Liver (tissue), 9 donors: Measurements from ENCODE around the gene HSPBAP1. TPM values are rescaled to one million over a fixed set of nuclear protein-coding genes. Genes with fewer than 3 reads are reported as not detected.
"Not testable (repeated sequence)": the region's sequence is repeated elsewhere in the genome, so short reads cannot be mapped to it uniquely, and the experiment has no call there.

Source experiments
- DNase-seq: peaks from one replicate; pipeline ENCODE4 v3.0.0-alpha.2; 2017; ENCODE audit warnings: low spot score
- H3K27ac ChIP-seq, 2 donors: one replicate each; pipeline ENCODE4 v1.7.0; 2013; ENCODE audit warnings: inconsistent platforms in 2 of 2, low read length in 2 of 2, control low read depth in 1 of 2, low read depth in 1 of 2, mild to moderate bottlenecking in 1 of 2
- H3K27me3 ChIP-seq, 4 donors: one replicate each; pipeline versions ENCODE4 v1.6.1 to v1.7.0; 2013; ENCODE audit warnings: low read length in 3 of 4, inconsistent platforms in 1 of 4, mild to moderate bottlenecking in 1 of 4, moderate library complexity in 1 of 4; ENCODE audit not compliant: control insufficient read depth in 4 of 4, insufficient read depth in 4 of 4
- H3K36me3 ChIP-seq, 4 donors: one replicate each; pipeline versions ENCODE4 v1.6.1 to v1.7.0; 2013; ENCODE audit warnings: low read length in 3 of 4, mild to moderate bottlenecking in 3 of 4, low read depth in 1 of 4, moderate library complexity in 1 of 4; ENCODE audit not compliant: control insufficient read depth in 4 of 4, insufficient read depth in 3 of 4
- H3K4me1 ChIP-seq, 4 donors: one replicate each; pipeline versions ENCODE4 v1.6.1 to v1.7.0; 2013; ENCODE audit warnings: low read length in 3 of 4, mild to moderate bottlenecking in 3 of 4, moderate library complexity in 1 of 4; ENCODE audit not compliant: control insufficient read depth in 4 of 4, insufficient read depth in 4 of 4
- H3K4me3 ChIP-seq, 3 donors: one replicate each; pipeline versions ENCODE4 v1.6.1 to v1.7.0; 2013; ENCODE audit warnings: low read length in 3 of 3, control low read depth in 1 of 3, low read depth in 1 of 3, mild to moderate bottlenecking in 1 of 3
- H3K9ac ChIP-seq, 2 donors: one replicate each; pipeline ENCODE4 v1.7.0; 2013; ENCODE audit warnings: low read length in 2 of 2, mild to moderate bottlenecking in 2 of 2, moderate library complexity in 2 of 2, control low read depth in 1 of 2, low read depth in 1 of 2
- H3K9me3 ChIP-seq, 4 donors: one replicate each; pipeline versions ENCODE4 v1.6.1 to v1.7.0; 2013; ENCODE audit warnings: low read length in 3 of 4; ENCODE audit not compliant: control insufficient read depth in 4 of 4
- FOXA1 ChIP-seq: IDR thresholded peaks from 2 replicates; pipeline ENCODE4 v1.6.1; 2016; ENCODE audit warnings: antibody characterized with exemption
- FOXA2 ChIP-seq: IDR thresholded peaks from 2 replicates; pipeline ENCODE4 v1.6.1; 2016; ENCODE audit warnings: antibody characterized with exemption
- GABPA ChIP-seq, 2 donors: IDR thresholded peaks in 1 of 2; conservative IDR thresholded peaks in 1 of 2; 2 replicates each; pipeline ENCODE4 v1.6.1; 2016; ENCODE audit warnings: antibody characterized with exemption in 2 of 2, mild to moderate bottlenecking in 1 of 2, moderate library complexity in 1 of 2
- HNF4A ChIP-seq, 2 donors: conservative IDR thresholded peaks; 2 replicates each; pipeline ENCODE4 v1.6.1; 2016; ENCODE audit warnings: antibody characterized with exemption in 2 of 2, mild to moderate bottlenecking in 2 of 2
- NR2F2 ChIP-seq: IDR thresholded peaks from 2 replicates; pipeline ENCODE4 v1.6.1; 2016; ENCODE audit warnings: antibody characterized with exemption
- RAD21 ChIP-seq, 2 donors: IDR thresholded peaks; 2 replicates each; pipeline ENCODE4 v1.6.1; 2016; ENCODE audit warnings: antibody characterized with exemption in 2 of 2, mild to moderate bottlenecking in 2 of 2
- RXRA ChIP-seq, 2 donors: IDR thresholded peaks; 2 replicates each; pipeline ENCODE4 v1.6.1; 2017 to 2018; ENCODE audit warnings: antibody characterized with exemption in 2 of 2, mild to moderate bottlenecking in 1 of 2
- SP1 ChIP-seq: IDR thresholded peaks from 2 replicates; pipeline ENCODE4 v1.6.1; 2018; ENCODE audit warnings: antibody characterized with exemption, mild to moderate bottlenecking
- TAF1 ChIP-seq: conservative IDR thresholded peaks from 2 replicates; pipeline ENCODE4 v1.6.1; 2016; ENCODE audit warnings: antibody characterized with exemption, mild to moderate bottlenecking
- WGBS: extraction: QIAGEN DNeasy Blood & Tissue Kit; methylation state at CpG from one replicate; pipeline ENCODE4 v1.1.7; 2013; 5-methylcytosine and 5-hydroxymethylcytosine counted together
- polyA plus RNA-seq, 2 donors: library from polyadenylated mRNA; stranded (reverse) in 1 of 2; unstranded in 1 of 2; fragments of 200-250 nt in 1 of 2; fragments of >200 nt in 1 of 2; fragmentation: Nextera tagmentation in 1 of 2; extraction: Ambion mirVana in 1 of 2; gene quantifications; one replicate each; pipeline versions ENCODE4 v1.2.1 to v1.2.3, GENCODE V29; 2013 to 2015
- total RNA-seq, 2 donors: library from RNA; depleted of rRNA; stranded (reverse); fragments of >200 nt; gene quantifications; one replicate each; pipeline ENCODE4 v1.2.3, GENCODE V29; 2014
- TF ChIP-seq, protein P1 (sequence below): IDR thresholded peaks from 2 replicates; pipeline ENCODE4 v1.6.1; 2016; ENCODE audit warnings: antibody characterized with exemption
- TF ChIP-seq, protein P2 (sequence below): fragments of 150-350 bp; IDR thresholded peaks from 2 replicates; pipeline ENCODE4 v1.5.1; 2017; ENCODE audit warnings: improper control_type of control experiment, low read depth, low read length; ENCODE audit not compliant: missing input control
- TF ChIP-seq, protein P3 (sequence below): IDR thresholded peaks from 2 replicates; pipeline ENCODE4 v1.6.1; 2016; ENCODE audit warnings: antibody characterized with exemption
- TF ChIP-seq, protein P4 (sequence below): IDR thresholded peaks from 2 replicates; pipeline ENCODE4 v1.6.1; 2016; ENCODE audit warnings: antibody characterized with exemption
- TF ChIP-seq, protein P5 (sequence below): IDR thresholded peaks from 2 replicates; pipeline ENCODE4 v1.6.1; 2016; ENCODE audit warnings: antibody characterized with exemption, mild to moderate bottlenecking
- donor health status: healthy.
- donor health status: healthy.
- donor health status: healthy.
- donor health status: healthy.
- donor health status: healthy.

Gene HSPBAP1
- total and polyA plus RNA-seq, 4 donors: 2.2 to 5.3 (median 3.9) TPM

DNA sequence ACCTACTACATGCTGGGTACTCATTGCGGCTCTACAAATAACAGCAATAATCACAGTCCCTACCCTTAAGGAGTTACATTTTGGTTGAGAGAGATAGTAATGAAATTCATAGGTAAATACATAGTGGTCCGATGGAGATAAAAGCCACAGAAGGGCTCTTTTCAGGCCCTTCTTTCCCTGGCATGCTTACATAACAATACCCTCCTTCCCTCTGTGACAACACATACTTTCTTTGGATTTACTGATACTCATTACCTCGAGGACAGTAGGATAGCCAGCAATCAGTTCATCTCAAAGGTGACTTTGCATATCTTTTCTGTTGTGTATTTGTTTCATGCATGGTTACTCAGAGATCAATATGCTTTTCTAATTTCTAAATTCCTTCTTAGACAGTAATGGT is 54.5 kb downstream of the HSPBAP1 start:
- no peak for DNase-seq
- Histone ChIP-seq H3K27ac (no peak overlapping the region), H3K9me3 (no peaks in the 10 kb centered on the region), H3K36me3 (peaks cover 0 to 11% (median 5%) of the 10 kb centered on the region in 4 donors), H3K9ac (no peak overlapping the region), H3K4me3 (no peak overlapping the region), H3K4me1 (no peaks in the 10 kb centered on the region), H3K27me3 (no peaks in the 10 kb centered on the region)
- WGBS: 89% methylated on average over 3 of the region's 3 CpGs
- TF ChIP-seq RAD21 (IDR thresholded peaks at IDR 0.05): no peak
- TF ChIP-seq RXRA (IDR thresholded peaks at IDR 0.05): no peak
- no peak for TF ChIP-seq FOXA2
- TF ChIP-seq, protein P1, sequence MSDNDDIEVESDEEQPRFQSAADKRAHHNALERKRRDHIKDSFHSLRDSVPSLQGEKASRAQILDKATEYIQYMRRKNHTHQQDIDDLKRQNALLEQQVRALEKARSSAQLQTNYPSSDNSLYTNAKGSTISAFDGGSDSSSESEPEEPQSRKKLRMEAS: no peak
- no peak for TF ChIP-seq GABPA (IDR thresholded peaks at IDR 0.05 in 1 of 2, conservative IDR thresholded peaks at IDR 0.05 in 1 of 2)
- TF ChIP-seq HNF4A (conservative IDR thresholded peaks at IDR 0.05): no peak
- TF ChIP-seq NR2F2: no peak
- TF ChIP-seq TAF1: no peak

DNA sequence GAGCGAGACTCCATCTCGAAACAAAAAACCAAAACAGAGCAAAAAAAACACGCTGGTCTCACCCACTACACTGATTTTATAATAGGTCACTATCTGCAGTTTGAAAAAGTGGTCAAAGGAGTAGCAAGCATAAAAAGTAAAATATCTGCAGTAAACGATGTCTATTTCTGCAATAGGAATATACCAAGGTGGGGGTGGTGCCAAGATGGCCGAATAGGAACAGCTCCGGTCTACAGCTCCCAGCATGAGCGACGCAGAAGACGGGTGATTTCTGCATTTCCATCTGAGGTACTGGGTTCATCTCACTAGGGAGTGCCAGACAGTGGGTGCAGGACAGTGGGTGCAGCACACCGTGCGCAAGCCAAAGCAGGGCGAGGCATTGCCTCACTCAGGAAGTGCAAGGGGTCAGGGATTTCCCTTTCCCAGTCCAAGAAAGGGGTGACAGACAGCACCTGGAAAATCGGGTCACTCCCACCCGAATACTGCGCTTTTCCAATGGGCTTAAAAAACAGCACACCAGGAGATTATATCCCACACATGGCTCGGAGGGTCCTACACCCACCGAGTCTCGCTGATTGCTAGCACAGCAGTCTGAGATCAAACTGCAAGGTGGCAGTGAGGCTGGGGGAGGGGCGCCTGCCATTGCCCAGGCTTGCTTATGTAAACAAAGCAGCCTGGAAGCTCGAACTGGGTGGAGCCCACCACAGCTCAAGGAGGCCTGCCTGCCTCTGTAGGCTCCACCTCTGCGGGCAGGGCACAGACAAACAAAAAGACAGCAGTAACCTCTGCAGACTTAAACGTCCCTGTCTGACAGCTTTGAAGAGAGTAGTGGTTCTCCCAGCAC is 60.7 kb downstream of the HSPBAP1 start:
- not testable (repeated sequence) for H3K4me1 ChIP-seq, H3K4me3 ChIP-seq, H3K9ac ChIP-seq, H3K27me3 ChIP-seq, H3K27ac ChIP-seq, DNase-seq, H3K9me3 ChIP-seq
- peaks cover 0 to 13% (median 6%) of the 10 kb centered on the region in 4 donors for H3K36me3 ChIP-seq
- WGBS: 92% methylated on average over 22 of the region's 22 CpGs

DNA sequence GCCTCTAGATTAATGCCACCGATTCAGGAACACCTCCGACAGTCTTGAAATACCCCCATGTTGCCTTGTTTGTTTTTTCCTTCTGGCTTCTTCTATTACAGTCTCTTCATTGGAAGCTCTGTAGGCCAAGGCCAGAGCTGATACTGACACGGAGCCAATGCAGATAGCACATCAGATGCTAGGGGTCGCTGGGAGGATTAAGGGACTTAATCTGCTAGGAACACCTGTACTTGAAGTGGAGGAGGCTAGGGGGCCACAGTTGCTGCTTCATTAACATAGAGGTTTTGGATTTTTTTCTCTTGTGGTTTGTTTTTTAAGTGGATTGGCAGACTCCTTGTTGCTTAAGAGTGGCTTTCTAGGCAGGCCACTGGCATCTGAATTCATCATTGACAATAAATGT is 63.4 kb downstream of the HSPBAP1 start:
- WGBS: 86% methylated on average over 4 of the region's 4 CpGs
- Histone ChIP-seq H3K9me3 (no peaks in the 10 kb centered on the region), H3K27ac (no peak overlapping the region), H3K9ac (no peak overlapping the region), H3K27me3 (no peaks in the 10 kb centered on the region), H3K4me1 (no peaks in the 10 kb centered on the region), H3K36me3 (peaks cover 0 to 16% (median 8%) of the 10 kb centered on the region in 4 donors), H3K4me3 (no peak overlapping the region)
- TF ChIP-seq, protein P2, sequence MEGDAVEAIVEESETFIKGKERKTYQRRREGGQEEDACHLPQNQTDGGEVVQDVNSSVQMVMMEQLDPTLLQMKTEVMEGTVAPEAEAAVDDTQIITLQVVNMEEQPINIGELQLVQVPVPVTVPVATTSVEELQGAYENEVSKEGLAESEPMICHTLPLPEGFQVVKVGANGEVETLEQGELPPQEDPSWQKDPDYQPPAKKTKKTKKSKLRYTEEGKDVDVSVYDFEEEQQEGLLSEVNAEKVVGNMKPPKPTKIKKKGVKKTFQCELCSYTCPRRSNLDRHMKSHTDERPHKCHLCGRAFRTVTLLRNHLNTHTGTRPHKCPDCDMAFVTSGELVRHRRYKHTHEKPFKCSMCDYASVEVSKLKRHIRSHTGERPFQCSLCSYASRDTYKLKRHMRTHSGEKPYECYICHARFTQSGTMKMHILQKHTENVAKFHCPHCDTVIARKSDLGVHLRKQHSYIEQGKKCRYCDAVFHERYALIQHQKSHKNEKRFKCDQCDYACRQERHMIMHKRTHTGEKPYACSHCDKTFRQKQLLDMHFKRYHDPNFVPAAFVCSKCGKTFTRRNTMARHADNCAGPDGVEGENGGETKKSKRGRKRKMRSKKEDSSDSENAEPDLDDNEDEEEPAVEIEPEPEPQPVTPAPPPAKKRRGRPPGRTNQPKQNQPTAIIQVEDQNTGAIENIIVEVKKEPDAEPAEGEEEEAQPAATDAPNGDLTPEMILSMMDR: no peak
- TF ChIP-seq FOXA1 (no peak), RXRA (IDR thresholded peaks at IDR 0.05) (no peak), SP1 (no peak), NR2F2 (no peak)
- TF ChIP-seq, protein P3, sequence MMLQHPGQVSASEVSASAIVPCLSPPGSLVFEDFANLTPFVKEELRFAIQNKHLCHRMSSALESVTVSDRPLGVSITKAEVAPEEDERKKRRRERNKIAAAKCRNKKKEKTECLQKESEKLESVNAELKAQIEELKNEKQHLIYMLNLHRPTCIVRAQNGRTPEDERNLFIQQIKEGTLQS: no peak
- TF ChIP-seq, protein P4, sequence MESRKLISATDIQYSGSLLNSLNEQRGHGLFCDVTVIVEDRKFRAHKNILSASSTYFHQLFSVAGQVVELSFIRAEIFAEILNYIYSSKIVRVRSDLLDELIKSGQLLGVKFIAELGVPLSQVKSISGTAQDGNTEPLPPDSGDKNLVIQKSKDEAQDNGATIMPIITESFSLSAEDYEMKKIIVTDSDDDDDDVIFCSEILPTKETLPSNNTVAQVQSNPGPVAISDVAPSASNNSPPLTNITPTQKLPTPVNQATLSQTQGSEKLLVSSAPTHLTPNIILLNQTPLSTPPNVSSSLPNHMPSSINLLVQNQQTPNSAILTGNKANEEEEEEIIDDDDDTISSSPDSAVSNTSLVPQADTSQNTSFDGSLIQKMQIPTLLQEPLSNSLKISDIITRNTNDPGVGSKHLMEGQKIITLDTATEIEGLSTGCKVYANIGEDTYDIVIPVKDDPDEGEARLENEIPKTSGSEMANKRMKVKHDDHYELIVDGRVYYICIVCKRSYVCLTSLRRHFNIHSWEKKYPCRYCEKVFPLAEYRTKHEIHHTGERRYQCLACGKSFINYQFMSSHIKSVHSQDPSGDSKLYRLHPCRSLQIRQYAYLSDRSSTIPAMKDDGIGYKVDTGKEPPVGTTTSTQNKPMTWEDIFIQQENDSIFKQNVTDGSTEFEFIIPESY: no peak
- TF ChIP-seq, protein P5, sequence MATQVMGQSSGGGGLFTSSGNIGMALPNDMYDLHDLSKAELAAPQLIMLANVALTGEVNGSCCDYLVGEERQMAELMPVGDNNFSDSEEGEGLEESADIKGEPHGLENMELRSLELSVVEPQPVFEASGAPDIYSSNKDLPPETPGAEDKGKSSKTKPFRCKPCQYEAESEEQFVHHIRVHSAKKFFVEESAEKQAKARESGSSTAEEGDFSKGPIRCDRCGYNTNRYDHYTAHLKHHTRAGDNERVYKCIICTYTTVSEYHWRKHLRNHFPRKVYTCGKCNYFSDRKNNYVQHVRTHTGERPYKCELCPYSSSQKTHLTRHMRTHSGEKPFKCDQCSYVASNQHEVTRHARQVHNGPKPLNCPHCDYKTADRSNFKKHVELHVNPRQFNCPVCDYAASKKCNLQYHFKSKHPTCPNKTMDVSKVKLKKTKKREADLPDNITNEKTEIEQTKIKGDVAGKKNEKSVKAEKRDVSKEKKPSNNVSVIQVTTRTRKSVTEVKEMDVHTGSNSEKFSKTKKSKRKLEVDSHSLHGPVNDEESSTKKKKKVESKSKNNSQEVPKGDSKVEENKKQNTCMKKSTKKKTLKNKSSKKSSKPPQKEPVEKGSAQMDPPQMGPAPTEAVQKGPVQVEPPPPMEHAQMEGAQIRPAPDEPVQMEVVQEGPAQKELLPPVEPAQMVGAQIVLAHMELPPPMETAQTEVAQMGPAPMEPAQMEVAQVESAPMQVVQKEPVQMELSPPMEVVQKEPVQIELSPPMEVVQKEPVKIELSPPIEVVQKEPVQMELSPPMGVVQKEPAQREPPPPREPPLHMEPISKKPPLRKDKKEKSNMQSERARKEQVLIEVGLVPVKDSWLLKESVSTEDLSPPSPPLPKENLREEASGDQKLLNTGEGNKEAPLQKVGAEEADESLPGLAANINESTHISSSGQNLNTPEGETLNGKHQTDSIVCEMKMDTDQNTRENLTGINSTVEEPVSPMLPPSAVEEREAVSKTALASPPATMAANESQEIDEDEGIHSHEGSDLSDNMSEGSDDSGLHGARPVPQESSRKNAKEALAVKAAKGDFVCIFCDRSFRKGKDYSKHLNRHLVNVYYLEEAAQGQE: no peak
- no peak for DNase-seq
